ENCODE data around the gene PRKCH.

The PRKCH gene

DNA sequence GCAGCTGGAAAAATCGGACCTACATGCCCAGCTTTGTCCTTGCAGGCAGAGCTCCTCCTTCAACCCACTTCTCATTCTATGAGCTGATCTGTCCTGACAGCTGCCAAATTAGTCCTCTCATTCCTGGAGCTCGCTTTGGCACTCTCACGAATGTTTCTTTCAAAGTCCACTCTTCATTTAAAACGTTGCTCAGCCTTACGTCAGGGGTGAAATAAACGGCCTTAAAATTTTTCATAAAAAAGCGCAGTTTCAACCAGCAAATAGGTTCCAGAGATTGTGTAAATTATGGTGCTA, 253.1 kb downstream of the PRKCH start:
- H3K4me3 Mint-ChIP-seq = no peak overlapping the region
- H3K27me3 Mint-ChIP-seq = no peaks in the 10 kb centered on the region
- peaks cover 66% of the 10 kb centered on the region for H3K4me1 Mint-ChIP-seq (ENCODE audit: low read depth)
- H3K36me3 Mint-ChIP-seq = no peaks in the 10 kb centered on the region
- no peak overlapping the region for H3K27ac Mint-ChIP-seq
- H3K9me3 Mint-ChIP-seq (ENCODE audit: low read depth) = no peaks in the 10 kb centered on the region

- Mint-ChIP-seq H3K4me3 (no peak overlapping the region), H3K4me1 (ENCODE audit: low read depth) (peaks cover 61% of the 10 kb centered on the region), H3K36me3 (no peaks in the 10 kb centered on the region), H3K9me3 (ENCODE audit: low read depth) (no peaks in the 10 kb centered on the region), H3K27ac (no peak overlapping the region), H3K27me3 (no peaks in the 10 kb centered on the region)
These were observed 253.7 kb downstream of the PRKCH start for GRCh38 chr14:61575126-61575525.

DNA sequence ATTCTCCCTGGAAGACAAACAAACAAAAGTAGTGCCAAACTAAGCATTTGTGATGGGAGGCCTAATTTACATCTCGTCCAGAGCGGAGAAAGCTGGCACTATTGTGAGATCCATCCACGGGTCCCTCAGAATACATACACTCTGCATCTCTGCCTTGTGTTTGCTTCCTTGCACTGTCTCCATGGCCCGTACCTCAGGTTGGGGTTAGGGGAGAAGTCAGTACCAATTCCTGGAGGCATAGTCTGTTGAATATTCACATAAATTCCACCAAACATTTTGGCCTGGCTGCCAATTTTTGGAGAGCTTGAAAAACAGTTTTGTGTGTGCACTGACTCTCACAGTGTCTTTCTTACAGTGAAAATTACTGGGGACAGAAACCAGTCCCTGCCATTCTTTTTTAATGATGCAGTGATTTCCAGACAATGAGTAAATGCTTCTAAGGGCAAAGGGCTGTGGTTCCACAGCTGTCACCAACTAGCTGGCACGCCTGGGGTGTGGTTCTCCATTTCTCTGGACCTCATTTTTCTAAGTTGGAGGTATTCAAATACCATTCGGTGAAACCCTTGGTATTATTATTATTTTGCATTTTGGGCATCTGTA, 254.3 kb downstream of the PRKCH start:
- no peaks in the 10 kb centered on the region for H3K9me3 Mint-ChIP-seq (ENCODE audit: low read depth)
- no peak overlapping the region for H3K27ac Mint-ChIP-seq
- H3K27me3 Mint-ChIP-seq = no peaks in the 10 kb centered on the region
- H3K4me3 Mint-ChIP-seq = no peak overlapping the region
- H3K4me1 Mint-ChIP-seq (ENCODE audit: low read depth) = peaks cover 55% of the 10 kb centered on the region
- no peaks in the 10 kb centered on the region for H3K36me3 Mint-ChIP-seq

DNA sequence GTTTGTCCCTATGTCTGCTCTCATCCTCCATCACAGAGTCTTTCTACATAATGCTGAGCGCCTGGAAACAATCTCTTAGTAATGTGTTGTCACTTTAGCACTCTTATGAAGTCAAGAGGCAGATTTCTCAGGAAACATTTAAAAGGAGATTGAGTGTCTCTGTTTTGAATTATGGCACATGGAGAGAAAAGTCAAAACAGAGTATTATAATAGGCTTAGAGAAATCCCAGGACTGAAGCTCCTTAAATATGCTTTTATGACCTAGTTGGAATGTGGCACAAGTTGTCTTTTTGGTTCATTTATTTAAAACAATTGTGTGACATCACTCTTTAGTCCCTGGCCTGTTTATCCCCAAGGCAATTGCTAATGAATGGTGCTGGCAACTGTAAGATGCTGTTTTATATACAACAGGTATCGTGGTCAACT, 256.1 kb downstream of the PRKCH start:
- Mint-ChIP-seq H3K36me3 (no peaks in the 10 kb centered on the region), H3K27ac (no peak overlapping the region), H3K27me3 (no peaks in the 10 kb centered on the region), H3K4me1 (ENCODE audit: low read depth) (peaks cover 38% of the 10 kb centered on the region), H3K4me3 (no peak overlapping the region), H3K9me3 (ENCODE audit: low read depth) (no peaks in the 10 kb centered on the region)

GRCh38 chr14:61578745-61579144, 257.4 kb downstream of the PRKCH start:
- no peaks in the 10 kb centered on the region for H3K9me3 Mint-ChIP-seq (ENCODE audit: low read depth)
- H3K4me3 Mint-ChIP-seq = no peak overlapping the region
- H3K27me3 Mint-ChIP-seq = no peaks in the 10 kb centered on the region
- H3K4me1 Mint-ChIP-seq (ENCODE audit: low read depth) = peaks cover 26% of the 10 kb centered on the region
- no peaks in the 10 kb centered on the region for H3K36me3 Mint-ChIP-seq
- no peak overlapping the region for H3K27ac Mint-ChIP-seq

DNA sequence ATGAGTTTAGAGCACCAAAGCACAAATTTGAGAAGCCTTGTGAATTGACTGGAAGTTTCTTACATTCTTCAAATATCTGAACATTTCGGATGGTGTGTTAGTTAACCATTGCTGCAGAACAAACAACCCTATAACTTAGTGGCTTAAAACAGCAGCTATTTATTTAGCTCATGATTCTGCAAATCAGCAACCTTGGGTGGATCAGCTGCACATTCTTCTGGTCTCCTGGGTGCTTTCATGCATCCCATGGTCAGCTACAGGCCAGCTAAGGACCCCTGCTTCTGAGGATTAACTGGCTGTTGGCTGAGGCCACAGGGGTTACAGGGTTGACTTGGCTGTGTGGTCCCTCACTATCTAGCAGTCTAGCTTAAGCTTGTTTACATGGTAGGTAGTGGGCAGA, 260.0 kb downstream of the PRKCH start:
- Mint-ChIP-seq H3K4me3 (no peak overlapping the region), H3K9me3 (ENCODE audit: low read depth) (no peaks in the 10 kb centered on the region), H3K4me1 (ENCODE audit: low read depth) (peaks cover 16% of the 10 kb centered on the region), H3K27ac (no peak overlapping the region), H3K27me3 (no peaks in the 10 kb centered on the region), H3K36me3 (no peaks in the 10 kb centered on the region)

GRCh38 chr14:61581955-61582615, 260.7 kb downstream of the PRKCH start:
- peaks cover 16% of the 10 kb centered on the region for H3K4me1 Mint-ChIP-seq (ENCODE audit: low read depth)
- H3K36me3 Mint-ChIP-seq = no peaks in the 10 kb centered on the region
- H3K9me3 Mint-ChIP-seq (ENCODE audit: low read depth) = no peaks in the 10 kb centered on the region
- H3K4me3 Mint-ChIP-seq = no peak overlapping the region
- H3K27ac Mint-ChIP-seq = no peak overlapping the region
- no peaks in the 10 kb centered on the region for H3K27me3 Mint-ChIP-seq

- Mint-ChIP-seq H3K9me3 (ENCODE audit: low read depth) (no peaks in the 10 kb centered on the region), H3K36me3 (no peaks in the 10 kb centered on the region), H3K27me3 (no peaks in the 10 kb centered on the region), H3K4me1 (ENCODE audit: low read depth) (peaks cover 14% of the 10 kb centered on the region), H3K4me3 (no peak overlapping the region), H3K27ac (no peak overlapping the region)
These were observed 261.4 kb downstream of the PRKCH start for GRCh38 chr14:61582815-61583214.

GRCh38 chr14:61584331-61584741, 263.0 kb downstream of the PRKCH start:
- Mint-ChIP-seq H3K9me3 (ENCODE audit: low read depth) (no peaks in the 10 kb centered on the region), H3K27ac (no peak overlapping the region), H3K4me1 (ENCODE audit: low read depth) (peaks cover 8% of the 10 kb centered on the region), H3K27me3 (no peaks in the 10 kb centered on the region), H3K36me3 (no peaks in the 10 kb centered on the region), H3K4me3 (no peak overlapping the region)

GRCh38 chr14:61585598-61586543, 264.5 kb downstream of the PRKCH start:
- H3K4me1 Mint-ChIP-seq (ENCODE audit: low read depth) = peaks cover 22% of the 10 kb centered on the region
- H3K27ac Mint-ChIP-seq = no peak overlapping the region
- no peak overlapping the region for H3K4me3 Mint-ChIP-seq
- no peaks in the 10 kb centered on the region for H3K36me3 Mint-ChIP-seq
- H3K9me3 Mint-ChIP-seq (ENCODE audit: low read depth) = no peaks in the 10 kb centered on the region
- H3K27me3 Mint-ChIP-seq = no peaks in the 10 kb centered on the region

DNA sequence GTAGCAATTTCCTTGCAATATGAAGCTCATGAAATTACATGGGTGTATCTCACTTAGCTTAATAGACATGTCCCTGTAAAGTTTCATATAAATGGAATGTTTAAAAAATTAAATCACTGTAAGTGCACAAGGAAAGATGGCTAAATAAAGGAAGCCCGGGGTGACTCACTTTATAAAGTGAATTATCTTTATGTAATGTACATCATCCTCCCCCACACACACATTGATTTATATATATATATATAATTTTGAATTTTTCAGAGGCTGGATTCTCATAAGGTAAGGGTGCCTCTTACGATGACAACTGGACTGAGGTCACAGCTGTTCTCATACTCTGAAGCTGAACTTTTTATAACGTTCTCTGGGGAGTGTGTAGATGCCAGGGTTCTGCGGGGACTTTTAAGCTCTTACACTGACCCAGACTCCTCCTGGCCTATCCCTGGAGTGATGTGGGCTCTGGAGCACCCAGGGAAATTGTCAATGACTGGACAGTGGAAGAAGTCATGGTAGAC, 265.2 kb downstream of the PRKCH start:
- Mint-ChIP-seq H3K9me3 (ENCODE audit: low read depth) (no peaks in the 10 kb centered on the region), H3K27ac (no peak overlapping the region), H3K27me3 (no peaks in the 10 kb centered on the region), H3K36me3 (no peaks in the 10 kb centered on the region), H3K4me1 (ENCODE audit: low read depth) (peaks cover 22% of the 10 kb centered on the region), H3K4me3 (no peak overlapping the region)

- Mint-ChIP-seq H3K27ac (no peak overlapping the region), H3K9me3 (ENCODE audit: low read depth) (no peaks in the 10 kb centered on the region), H3K4me3 (no peak overlapping the region), H3K4me1 (ENCODE audit: low read depth) (peaks cover 22% of the 10 kb centered on the region), H3K36me3 (no peaks in the 10 kb centered on the region), H3K27me3 (no peaks in the 10 kb centered on the region)
These were observed 265.8 kb downstream of the PRKCH start for GRCh38 chr14:61587081-61587713.

GRCh38 chr14:61588419-61588901, 267.1 kb downstream of the PRKCH start:
- Mint-ChIP-seq H3K27me3 (no peaks in the 10 kb centered on the region), H3K4me1 (ENCODE audit: low read depth) (peaks cover 31% of the 10 kb centered on the region), H3K36me3 (no peaks in the 10 kb centered on the region), H3K27ac (no peak overlapping the region), H3K4me3 (no peak overlapping the region), H3K9me3 (ENCODE audit: low read depth) (no peaks in the 10 kb centered on the region)

DNA sequence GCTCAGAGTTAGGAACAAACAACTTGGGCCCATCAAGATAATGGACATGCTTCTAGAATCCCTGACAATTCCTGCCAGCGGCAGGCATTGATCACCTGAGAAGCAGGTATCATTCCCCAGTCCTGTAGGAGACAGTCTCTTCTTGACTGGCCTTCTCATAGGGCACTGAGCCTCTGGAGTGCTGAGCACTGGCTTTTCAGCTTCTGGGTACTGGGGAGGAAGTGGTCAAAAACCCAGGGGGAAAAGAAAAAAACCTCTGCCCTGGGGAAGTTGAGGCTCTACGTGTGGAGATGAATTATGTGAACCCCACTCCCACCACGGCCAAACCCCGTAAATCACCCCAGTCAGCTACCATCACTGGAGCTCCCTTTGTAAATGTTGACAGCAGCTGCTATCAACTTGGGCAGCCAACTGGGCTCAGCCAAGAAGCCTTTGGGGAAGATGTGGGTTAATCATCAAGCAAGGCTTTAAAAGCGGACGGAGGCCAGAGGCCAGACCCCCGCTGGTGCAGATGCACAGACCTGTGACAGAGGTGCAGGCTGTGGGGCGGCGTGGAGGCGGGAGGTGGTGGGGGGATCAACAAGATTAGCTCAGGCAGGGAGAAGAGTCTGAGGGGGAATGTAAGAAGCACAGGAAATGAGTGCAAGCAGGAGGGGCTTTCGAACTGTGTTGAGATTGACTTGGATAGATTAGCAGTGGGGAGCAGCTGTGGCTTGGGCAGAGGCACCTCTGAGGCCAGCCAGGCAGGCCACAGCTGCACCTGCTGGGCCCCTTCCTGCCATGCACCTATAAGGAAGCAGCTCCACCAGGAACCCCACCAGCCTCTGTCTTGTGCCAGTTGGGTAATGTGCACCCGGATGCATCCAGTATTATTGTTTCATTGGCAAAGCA, 268.6 kb downstream of the PRKCH start:
- Mint-ChIP-seq H3K27ac (no peak overlapping the region), H3K27me3 (no peaks in the 10 kb centered on the region), H3K4me3 (no peak overlapping the region), H3K36me3 (no peaks in the 10 kb centered on the region), H3K4me1 (ENCODE audit: low read depth) (peaks cover 46% of the 10 kb centered on the region), H3K9me3 (ENCODE audit: low read depth) (no peaks in the 10 kb centered on the region)

Measured in activated naive CD8-positive, alpha-beta T cell (primary cell).